H9 (cell line): Measurements from ENCODE around the gene GGT6. TPM values are rescaled to one million over a fixed set of nuclear protein-coding genes. Genes with fewer than 3 reads are reported as not detected.

ENCODE experiments used
- DNase-seq: peaks from one replicate; pipeline ENCODE4 v3.0.0-alpha.2; 2017
- H2AFZ ChIP-seq: one replicate; pipeline ENCODE4 v1.6.1; 2013; ENCODE audit warnings: mild to moderate bottlenecking, low read length, control low read depth, moderate library complexity
- H2AK5ac ChIP-seq: 2 replicates; pipeline ENCODE4 v1.6.1; 2013; ENCODE audit warnings: low read length, control low read depth, mixed read lengths; ENCODE audit not compliant: insufficient read length
- H2BK120ac ChIP-seq: one replicate; pipeline ENCODE4 v1.6.1; 2013; ENCODE audit warnings: low read depth, mild to moderate bottlenecking, low read length, control low read depth, inconsistent platforms; ENCODE audit not compliant: poor library complexity, severe bottlenecking
- H2BK12ac ChIP-seq: 2 replicates; pipeline ENCODE4 v1.6.1; 2013; ENCODE audit warnings: low read length, control low read depth, mixed read lengths, low read depth; ENCODE audit not compliant: insufficient read length
- H2BK15ac ChIP-seq: 2 replicates; pipeline ENCODE4 v1.6.1; 2013; ENCODE audit warnings: low read depth, low read length, control low read depth
- H2BK20ac ChIP-seq: one replicate; pipeline ENCODE4 v1.6.1; 2013; ENCODE audit warnings: low read depth, mild to moderate bottlenecking, low read length, control low read depth, inconsistent platforms; ENCODE audit not compliant: poor library complexity, severe bottlenecking
- H2BK5ac ChIP-seq: 2 replicates; pipeline ENCODE4 v1.6.1; 2013; ENCODE audit warnings: low read length, control low read depth, mixed read lengths; ENCODE audit not compliant: insufficient read length
- H3K14ac ChIP-seq: 2 replicates; pipeline ENCODE4 v1.6.1; 2013; ENCODE audit warnings: low read length, control low read depth; ENCODE audit not compliant: insufficient read depth
- H3K18ac ChIP-seq: 2 replicates; pipeline ENCODE4 v1.6.1; 2013; ENCODE audit warnings: low read depth, mild to moderate bottlenecking, mixed read lengths, low read length, control low read depth; ENCODE audit not compliant: insufficient read length
- H3K23ac ChIP-seq: 2 replicates; pipeline ENCODE4 v1.6.1; 2013; ENCODE audit warnings: low read length, control low read depth, mixed read lengths, low read depth; ENCODE audit not compliant: insufficient read length
- H3K23me2 ChIP-seq: 2 replicates; pipeline ENCODE4 v1.6.1; 2013; ENCODE audit warnings: low read depth, mild to moderate bottlenecking, mixed read lengths, low read length, control low read depth; ENCODE audit not compliant: insufficient read length, poor library complexity, severe bottlenecking
- H3K27ac ChIP-seq: 2 replicates; pipeline ENCODE4 v1.5.1; 2013; ENCODE audit warnings: low read length, control low read depth, mixed read lengths, low read depth; ENCODE audit not compliant: insufficient read length
- H3K27me3 ChIP-seq: 2 replicates; pipeline ENCODE4 v1.6.1; 2013; ENCODE audit warnings: low read length, control low read depth, inconsistent platforms; ENCODE audit not compliant: insufficient read depth
- H3K4ac ChIP-seq: 2 replicates; pipeline ENCODE4 v1.6.1; 2013; ENCODE audit warnings: low read depth, mild to moderate bottlenecking, control low read depth, inconsistent platforms, low read length, moderate library complexity
- H3K4me1 ChIP-seq: 2 replicates; pipeline ENCODE4 v1.6.1; 2013; ENCODE audit warnings: low read length, control low read depth, inconsistent platforms; ENCODE audit not compliant: insufficient read depth
- H3K4me2 ChIP-seq: 2 replicates; pipeline ENCODE4 v1.6.1; 2013; ENCODE audit warnings: low read length, control low read depth, mixed read lengths; ENCODE audit not compliant: insufficient read length, insufficient read depth
- H3K56ac ChIP-seq: 2 replicates; pipeline ENCODE4 v1.6.1; 2013; ENCODE audit warnings: low read depth, mild to moderate bottlenecking, mixed read lengths, low read length, control low read depth; ENCODE audit not compliant: insufficient read length
- H3K79me1 ChIP-seq: 2 replicates; pipeline ENCODE4 v1.6.1; 2013; ENCODE audit warnings: low read depth, mild to moderate bottlenecking, moderate library complexity, low read length, control low read depth, inconsistent platforms; ENCODE audit not compliant: insufficient read depth, poor library complexity, severe bottlenecking
- H3K79me2 ChIP-seq: 2 replicates; pipeline ENCODE4 v1.6.1; 2013; ENCODE audit warnings: low read length, control low read depth, inconsistent platforms; ENCODE audit not compliant: insufficient read depth
- H3K9ac ChIP-seq: 2 replicates; pipeline ENCODE4 v1.6.1; 2013; ENCODE audit warnings: low read length, control low read depth, mixed read lengths; ENCODE audit not compliant: insufficient read length; ENCODE audit errors: extremely low read depth
- H3K9me3 ChIP-seq: one replicate; pipeline ENCODE4 v1.6.1; 2013; ENCODE audit warnings: low read depth, low read length, inconsistent platforms; ENCODE audit not compliant: control insufficient read depth
- H3T11ph ChIP-seq: one replicate; pipeline ENCODE4 v1.6.1; 2013; ENCODE audit warnings: mild to moderate bottlenecking, low read length, control low read depth, inconsistent platforms
- H4K20me1 ChIP-seq: one replicate; pipeline ENCODE4 v1.6.1; 2013; ENCODE audit not compliant: control insufficient read depth, insufficient read length, insufficient read depth
- H4K5ac ChIP-seq: 2 replicates; pipeline ENCODE4 v1.6.1; 2013; ENCODE audit warnings: low read depth, mild to moderate bottlenecking, mixed read lengths, low read length, control low read depth; ENCODE audit not compliant: insufficient read length
- H4K8ac ChIP-seq: replicated peaks from 2 replicates; pipeline ENCODE4 v1.6.1; 2013; ENCODE audit warnings: low read length, control low read depth, mixed read lengths, low read depth; ENCODE audit not compliant: insufficient read length
- H4K91ac ChIP-seq: 2 replicates; pipeline ENCODE4 v1.6.1; 2013; ENCODE audit warnings: low read depth, mild to moderate bottlenecking, moderate library complexity, mixed read lengths, low read length, control low read depth; ENCODE audit not compliant: insufficient read length
- H3K27ac Mint-ChIP-seq, 3 experiments: 2 replicates in 2 of 3; 3 replicates in 1 of 3; pipeline ENCODE4 v1.8.0; 2020 to 2021; ENCODE audit warnings: mixed read lengths in 3 of 3, mild to moderate bottlenecking in 1 of 3, moderate library complexity in 1 of 3
- H3K27me3 Mint-ChIP-seq: 2 replicates; pipeline ENCODE4 v1.8.0; 2021; ENCODE audit warnings: low read depth, mild to moderate bottlenecking, moderate library complexity, mixed read lengths
- H3K36me3 Mint-ChIP-seq, 3 experiments: 2 replicates in 2 of 3; 3 replicates in 1 of 3; pipeline ENCODE4 v1.8.0; 2020 to 2021; ENCODE audit warnings: low read depth in 3 of 3, mixed read lengths in 3 of 3; ENCODE audit not compliant: insufficient read depth in 1 of 3
- H3K4me1 Mint-ChIP-seq, 2 experiments: 2 replicates each; pipeline ENCODE4 v1.8.0; 2020; ENCODE audit warnings: mixed read lengths in 2 of 2
- H3K4me3 Mint-ChIP-seq, 2 experiments: 2 replicates in 1 of 2; 3 replicates in 1 of 2; pipeline ENCODE4 v1.8.0; 2020 to 2021; ENCODE audit warnings: mild to moderate bottlenecking in 2 of 2, mixed read lengths in 2 of 2, moderate library complexity in 1 of 2
- H3K9me3 Mint-ChIP-seq, 2 experiments: 2 replicates in 1 of 2; 3 replicates in 1 of 2; pipeline ENCODE4 v1.8.0; 2020; ENCODE audit warnings: mild to moderate bottlenecking in 2 of 2, mixed read lengths in 2 of 2, moderate library complexity in 1 of 2
- WGBS: extraction: QIAGEN DNeasy Blood & Tissue Kit; methylation state at CpG from one replicate; pipeline ENCODE4 v1.1.7; 2013; ENCODE audit warnings: missing lambda C conversion rate, low lambda C conversion rate, mixed read lengths; ENCODE audit not compliant: insufficient read length; ENCODE audit errors: extremely low coverage; 5-methylcytosine and 5-hydroxymethylcytosine counted together
- total RNA-seq: library from RNA; stranded (reverse); gene quantifications from 2 replicates; pipeline ENCODE4 v1.2.1, GENCODE V29; 2021
- TF ChIP-seq, protein P1 (sequence below): fragments of 200-600 bp; sonication (generic); conservative IDR thresholded peaks from 3 replicates; pipeline ENCODE4 v1.8.0; 2021; ENCODE audit warnings: antibody characterized with exemption, mild to moderate bottlenecking

Gene GGT6
- total RNA-seq, 1 experiment from 2014 or later = 0.17 TPM

DNA sequence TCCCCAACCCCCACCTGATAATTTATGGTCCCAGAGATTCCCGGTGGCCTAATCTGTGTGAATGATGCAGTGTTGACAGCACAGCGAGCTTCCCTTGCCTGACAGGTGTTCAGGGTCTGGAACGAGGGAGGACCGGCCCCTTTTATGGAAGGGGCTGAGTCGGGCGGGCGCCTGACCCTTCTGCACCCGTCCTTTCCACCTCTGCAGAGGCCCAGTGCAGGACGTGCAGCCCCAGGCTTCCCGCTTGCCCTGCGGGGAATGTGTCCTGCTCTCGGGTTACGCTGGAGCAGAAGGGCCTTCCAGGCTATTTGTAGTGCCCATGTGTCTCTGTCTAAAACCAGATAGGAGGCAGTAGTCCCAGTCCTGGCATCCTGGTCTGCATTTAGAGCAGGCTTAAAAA lies 40.2 kb upstream of the GGT6 start:
- Histone ChIP-seq H3K79me1 (no peaks in the 10 kb centered on the region), H3K4ac (no peak overlapping the region), H3K79me2 (no peaks in the 10 kb centered on the region), H4K91ac (no peak overlapping the region), H4K8ac (no peak overlapping the region), H3K23ac (no peak overlapping the region), H2BK12ac (no peak overlapping the region), H2BK5ac (no peak overlapping the region), H3K18ac (no peak overlapping the region), H4K20me1 (no peaks in the 10 kb centered on the region), H3K27ac (no peak overlapping the region), H3K4me1 (peaks cover 3% of the 10 kb centered on the region; the same call in 1 of the 2 replicates), H2AFZ (no peak overlapping the region), H3K4me2 (peak overlapping the region; percentile 27), H3K23me2 (no peaks in the 10 kb centered on the region), H3K56ac (no peak overlapping the region), H2AK5ac (no peak overlapping the region), H2BK20ac (no peak overlapping the region), H3K9me3 (no peaks in the 10 kb centered on the region), H3K27me3 (no peaks in the 10 kb centered on the region), H3T11ph (no peak overlapping the region), H2BK15ac (no peak overlapping the region), H2BK120ac (no peak overlapping the region), H3K9ac (no peak overlapping the region), H4K5ac (no peak overlapping the region), H3K14ac (no peak overlapping the region)
- H3K27ac Mint-ChIP-seq = no peak overlapping the region
- TF ChIP-seq, protein P1, sequence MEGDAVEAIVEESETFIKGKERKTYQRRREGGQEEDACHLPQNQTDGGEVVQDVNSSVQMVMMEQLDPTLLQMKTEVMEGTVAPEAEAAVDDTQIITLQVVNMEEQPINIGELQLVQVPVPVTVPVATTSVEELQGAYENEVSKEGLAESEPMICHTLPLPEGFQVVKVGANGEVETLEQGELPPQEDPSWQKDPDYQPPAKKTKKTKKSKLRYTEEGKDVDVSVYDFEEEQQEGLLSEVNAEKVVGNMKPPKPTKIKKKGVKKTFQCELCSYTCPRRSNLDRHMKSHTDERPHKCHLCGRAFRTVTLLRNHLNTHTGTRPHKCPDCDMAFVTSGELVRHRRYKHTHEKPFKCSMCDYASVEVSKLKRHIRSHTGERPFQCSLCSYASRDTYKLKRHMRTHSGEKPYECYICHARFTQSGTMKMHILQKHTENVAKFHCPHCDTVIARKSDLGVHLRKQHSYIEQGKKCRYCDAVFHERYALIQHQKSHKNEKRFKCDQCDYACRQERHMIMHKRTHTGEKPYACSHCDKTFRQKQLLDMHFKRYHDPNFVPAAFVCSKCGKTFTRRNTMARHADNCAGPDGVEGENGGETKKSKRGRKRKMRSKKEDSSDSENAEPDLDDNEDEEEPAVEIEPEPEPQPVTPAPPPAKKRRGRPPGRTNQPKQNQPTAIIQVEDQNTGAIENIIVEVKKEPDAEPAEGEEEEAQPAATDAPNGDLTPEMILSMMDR = no peak; the same call in 2 of the 3 replicates
- H3K27me3 Mint-ChIP-seq = peaks cover 15% of the 10 kb centered on the region
- DNase-seq = peak; percentile 58
- H3K4me3 Mint-ChIP-seq = peak overlapping the region in 1 of 2 experiments; percentile 61; a peak in 3 of 5 replicates
- H3K36me3 Mint-ChIP-seq = peaks cover 0 to 4% (median 0%) of the 10 kb centered on the region in 3 experiments; a peak in 1 of 7 replicates
- peaks cover 0 to 2% of the 10 kb centered on the region in 2 experiments; a peak in 2 of 5 replicates for H3K9me3 Mint-ChIP-seq
- WGBS = no CpG with 5 or more reads among the region's 13 CpGs
- H3K4me1 Mint-ChIP-seq = peaks cover 27 to 45% of the 10 kb centered on the region in 2 experiments
